Activated effector memory CD4-positive, alpha-beta T cell treated with Interleukin-2 at 50 U/mL for 16 hours (primary cell): ENCODE results near the gene DMRTA2.

Experiments
- DNase-seq: peaks from one replicate; pipeline ENCODE4 v3.0.0-alpha.2; 2020

The DMRTA2 gene

GRCh38 chr1:50422946-50423669 lies at the start of gene DMRTA2:
DMRTA2 (minus strand) TSS chr1:50423443; CDS start chr1:50421536, 1,907 bp downstream.
- no peak for DNase-seq

GRCh38 chr1:50471967-50472366 lies 48.7 kb upstream of the DMRTA2 start:
- no peak for DNase-seq

GRCh38 chr1:50462964-50463363 lies 39.7 kb upstream of the DMRTA2 start:
- DNase-seq: no peak

DNA sequence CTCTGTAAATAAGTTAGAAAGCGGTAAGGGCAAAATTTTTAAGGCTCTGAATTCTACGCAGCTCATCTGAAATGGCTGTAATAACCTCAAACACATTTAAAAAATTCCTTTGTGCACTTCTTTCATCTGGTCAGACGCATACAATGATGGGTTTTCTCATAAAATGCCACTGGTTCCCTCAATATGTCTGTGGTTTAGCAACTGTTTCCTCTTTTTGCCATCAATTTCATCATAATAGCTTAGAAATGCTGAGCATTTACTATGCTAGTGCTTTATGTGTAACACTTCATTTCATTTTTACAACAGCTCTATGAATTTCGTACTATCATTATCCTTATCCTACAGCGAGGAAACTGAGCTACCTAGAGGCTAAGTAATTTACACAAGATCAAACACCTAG lies 35.3 kb upstream of the DMRTA2 start:
- DNase-seq: no peak

- no peak for DNase-seq
These were observed 31.7 kb upstream of the DMRTA2 start for GRCh38 chr1:50454911-50455310.

DNA sequence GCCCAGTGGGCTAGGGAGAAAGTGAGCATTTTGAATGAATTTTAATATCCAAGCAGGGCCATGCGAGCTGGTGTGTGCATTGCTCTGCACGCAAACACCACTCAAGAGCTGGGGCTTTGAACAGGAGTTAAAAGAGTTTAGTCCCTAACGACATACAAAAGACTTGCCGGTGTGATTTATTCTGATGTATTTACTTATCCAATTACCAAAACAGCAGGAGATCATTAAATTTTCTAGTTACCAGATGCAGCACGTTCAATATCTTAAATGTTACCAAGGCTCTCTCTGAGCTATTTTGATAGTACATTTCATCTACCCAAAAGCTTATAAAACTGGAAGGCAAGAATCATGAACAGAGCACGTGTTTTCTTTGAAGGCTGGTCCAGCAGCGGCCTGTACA lies 30.0 kb upstream of the DMRTA2 start:
- no peak for DNase-seq

- DNase-seq: no peak
These were observed 29.5 kb upstream of the DMRTA2 start for GRCh38 chr1:50452700-50453099.

DNA sequence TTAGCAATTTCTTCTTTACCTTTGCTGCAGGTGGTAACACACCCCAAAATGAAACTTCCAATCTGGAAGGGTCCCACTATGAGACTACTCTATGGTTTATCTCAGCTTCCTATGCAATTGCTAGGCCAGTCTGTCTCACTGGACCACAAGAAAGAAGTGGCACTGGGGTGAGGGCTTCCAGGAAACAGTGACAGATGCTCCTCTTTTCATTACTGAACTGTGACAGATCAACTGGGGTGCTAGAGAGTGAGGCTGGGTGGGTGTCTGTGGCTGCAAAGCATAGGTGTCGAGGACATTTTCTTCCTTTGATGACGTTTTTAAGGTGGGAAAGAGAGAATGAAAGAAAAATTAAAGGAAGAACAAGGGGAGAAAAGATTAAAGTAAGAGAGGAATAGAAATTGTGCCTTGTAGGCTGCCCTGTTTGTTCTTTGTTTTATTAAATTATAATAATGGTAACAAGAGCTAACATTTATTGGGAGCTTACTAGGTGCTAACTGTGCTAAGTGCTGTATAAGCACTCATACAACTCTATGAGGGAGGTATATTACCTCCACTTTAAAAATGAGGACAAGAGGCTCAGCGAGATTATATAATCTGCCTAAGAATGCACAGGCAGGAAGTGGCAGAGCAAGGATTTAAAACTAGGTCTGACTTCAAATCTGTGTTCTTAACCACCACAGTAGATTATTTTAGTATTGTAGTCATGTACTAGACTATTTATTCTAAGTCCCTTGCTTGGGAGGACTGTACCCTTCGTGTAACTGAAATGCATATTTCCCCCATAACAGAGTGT lies 27.8 kb upstream of the DMRTA2 start:
- DNase-seq: no peak

GRCh38 chr1:50447961-50448360 lies 24.7 kb upstream of the DMRTA2 start:
- DNase-seq: no peak

- no peak for DNase-seq
These were observed 17.9 kb upstream of the DMRTA2 start for GRCh38 chr1:50441183-50441582.

DNA sequence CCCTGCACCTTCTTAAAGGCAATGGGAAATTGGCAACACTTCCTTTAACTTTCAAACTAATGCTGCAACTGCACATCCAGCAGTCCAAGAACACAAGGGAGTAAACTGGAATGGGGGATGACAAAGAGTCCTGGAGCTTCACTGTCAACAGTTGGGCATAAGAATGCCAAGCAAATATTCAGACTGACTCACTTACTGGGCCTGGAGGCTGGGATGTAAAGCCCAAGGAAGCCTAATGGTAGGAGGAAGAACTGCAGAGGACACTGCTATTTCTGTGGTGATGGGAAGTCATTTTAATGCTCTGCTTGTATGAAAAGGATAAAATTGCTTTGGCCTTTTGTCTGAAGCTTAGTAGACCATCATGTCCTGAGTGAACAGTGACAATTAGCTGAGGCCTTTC lies 15.7 kb upstream of the DMRTA2 start:
- DNase-seq: no peak

DNA sequence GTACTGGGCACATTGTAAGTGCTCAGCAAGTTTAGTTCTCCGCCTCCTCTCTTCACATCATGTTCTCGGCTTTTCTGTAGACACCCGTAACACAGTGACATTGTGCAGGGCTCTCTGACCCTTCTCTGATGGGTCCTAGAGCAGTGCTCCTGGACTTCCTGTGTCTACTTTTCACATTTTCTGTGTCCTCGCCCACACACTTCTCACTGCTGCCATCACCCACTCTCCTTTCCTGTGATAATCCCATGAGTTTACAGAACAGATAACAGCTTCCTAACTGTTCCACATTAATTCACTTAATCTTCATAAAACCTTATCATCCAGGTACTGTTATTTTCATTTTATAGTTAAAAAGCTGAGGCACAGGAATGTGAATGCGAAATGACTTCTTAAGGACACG lies 13.2 kb upstream of the DMRTA2 start:
- DNase-seq: no peak

DNA sequence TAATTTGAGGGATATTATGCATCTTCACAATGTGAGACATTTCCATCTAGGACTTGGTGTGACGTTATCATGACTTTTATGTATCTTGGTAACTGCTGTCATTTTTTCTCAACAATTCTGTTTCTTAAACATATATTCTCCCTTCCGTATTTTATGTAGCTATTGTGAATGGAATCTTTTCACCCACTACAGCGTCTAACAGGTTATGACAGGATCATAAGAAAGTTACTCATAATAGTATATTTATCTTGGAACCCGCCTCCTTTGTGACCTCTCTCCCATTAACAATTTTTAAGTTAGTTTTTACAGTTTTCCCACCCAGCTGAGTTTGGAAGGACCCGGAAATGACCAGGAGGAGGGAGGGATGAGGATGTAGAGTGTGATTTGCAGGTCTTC lies 6.8 kb upstream of the DMRTA2 start:
- no peak for DNase-seq

DNA sequence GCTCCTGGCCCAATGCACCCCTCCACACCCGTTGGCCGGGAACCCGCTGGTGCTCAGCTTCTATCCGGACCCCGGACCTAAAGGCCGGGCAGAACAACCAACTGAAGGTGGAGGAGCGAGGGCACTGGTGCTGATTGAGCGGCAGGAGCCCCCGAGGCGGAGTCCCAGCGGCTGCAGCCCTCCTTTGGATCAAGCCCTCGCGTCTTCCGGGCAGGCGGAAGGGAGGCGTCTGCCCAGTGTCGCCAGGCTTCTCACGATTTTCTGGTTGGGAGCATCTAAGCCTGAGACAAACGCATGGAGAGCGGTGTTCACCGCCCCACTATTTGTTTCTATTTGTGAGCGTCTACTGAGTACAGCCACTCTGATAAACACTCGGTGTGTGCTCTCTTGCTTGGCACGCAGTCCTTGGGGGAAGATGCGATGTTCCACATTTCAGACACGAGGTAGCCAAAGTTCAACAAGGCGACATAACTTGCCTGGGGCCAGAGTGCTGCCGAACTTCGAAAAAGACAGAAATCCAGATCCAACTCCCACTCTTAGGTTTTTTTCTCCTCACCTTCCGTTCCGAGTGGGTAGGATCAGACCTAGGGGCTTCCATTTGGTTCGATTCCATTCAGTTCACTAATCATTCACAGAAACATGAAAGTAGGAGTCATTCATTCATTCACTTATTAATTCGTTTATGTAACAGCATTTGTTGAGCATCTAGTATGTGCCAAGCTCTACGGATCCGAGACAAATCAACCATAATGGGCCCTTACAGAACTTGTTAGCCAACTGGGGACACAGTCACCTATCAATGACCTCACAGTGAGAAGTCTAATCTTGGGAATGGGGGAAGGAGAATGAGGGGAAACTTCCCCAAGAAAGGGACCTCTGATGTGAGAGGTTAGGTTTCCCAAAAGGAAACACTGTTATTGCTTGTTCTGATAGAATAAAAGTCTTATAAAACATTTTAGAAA lies 4.9 kb upstream of the DMRTA2 start:
- DNase-seq: no peak

- DNase-seq: no peak
These were observed 4.0 kb upstream of the DMRTA2 start for GRCh38 chr1:50427086-50427817.

DNA sequence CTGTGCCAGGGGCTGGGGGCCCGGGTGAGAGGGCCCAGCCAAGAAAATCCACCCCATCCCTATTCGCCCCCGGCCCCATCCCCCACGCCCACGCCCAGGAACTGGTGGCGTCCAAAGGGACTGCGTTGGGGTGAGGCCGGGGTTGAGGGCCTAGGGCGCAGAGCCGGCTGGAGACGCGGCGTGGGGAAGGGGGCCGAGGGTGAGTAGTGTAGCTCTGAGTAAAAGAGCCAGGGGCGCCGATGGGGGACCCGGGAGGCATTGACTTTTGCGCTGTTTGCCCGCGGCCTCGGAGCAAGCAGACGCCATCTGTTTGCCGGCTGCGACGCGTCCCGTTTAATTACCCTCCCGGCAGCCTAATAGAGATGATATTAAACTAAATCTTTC lies 3.5 kb upstream of the DMRTA2 start:
- no peak for DNase-seq

- no peak for DNase-seq
These were observed 3.0 kb upstream of the DMRTA2 start for GRCh38 chr1:50426108-50426700.

DNA sequence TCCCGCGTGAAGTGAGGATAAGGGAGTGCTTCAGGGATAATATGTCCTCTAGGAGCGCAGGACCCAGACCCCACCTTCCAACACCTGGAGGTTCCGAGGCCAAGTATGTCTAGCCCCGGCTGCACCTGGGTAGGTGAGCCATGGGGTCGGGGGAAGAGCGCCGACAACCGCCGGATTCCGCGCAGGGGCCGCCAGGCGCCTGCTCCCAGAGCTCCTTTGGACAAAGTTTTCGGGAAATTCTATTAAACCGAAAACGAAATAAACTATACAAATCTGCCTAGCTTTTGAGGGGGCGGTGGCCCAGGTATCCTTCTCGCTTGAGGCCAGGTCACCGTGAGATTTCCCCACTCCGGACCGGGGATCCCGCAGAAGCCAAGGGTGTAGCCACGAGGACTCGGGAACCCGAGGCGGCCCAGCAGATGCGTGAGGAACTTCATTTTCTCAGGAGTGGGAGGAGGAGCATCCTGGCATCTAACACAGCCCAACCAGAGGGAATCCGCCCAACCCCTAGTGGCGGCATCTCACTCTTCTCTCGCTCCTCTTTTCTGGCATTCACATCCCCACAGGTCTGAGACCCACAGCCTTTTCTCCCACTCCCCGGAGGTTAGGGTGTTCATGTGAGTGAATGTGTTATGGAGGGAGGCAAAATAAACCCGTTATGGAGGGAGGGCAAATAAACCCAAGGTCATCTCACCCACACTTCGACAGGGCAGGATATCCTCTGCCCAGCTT lies 2.3 kb upstream of the DMRTA2 start:
- no peak for DNase-seq

GRCh38 chr1:50424884-50425375 lies 1.7 kb upstream of the DMRTA2 start:
- DNase-seq: no peak

DNA sequence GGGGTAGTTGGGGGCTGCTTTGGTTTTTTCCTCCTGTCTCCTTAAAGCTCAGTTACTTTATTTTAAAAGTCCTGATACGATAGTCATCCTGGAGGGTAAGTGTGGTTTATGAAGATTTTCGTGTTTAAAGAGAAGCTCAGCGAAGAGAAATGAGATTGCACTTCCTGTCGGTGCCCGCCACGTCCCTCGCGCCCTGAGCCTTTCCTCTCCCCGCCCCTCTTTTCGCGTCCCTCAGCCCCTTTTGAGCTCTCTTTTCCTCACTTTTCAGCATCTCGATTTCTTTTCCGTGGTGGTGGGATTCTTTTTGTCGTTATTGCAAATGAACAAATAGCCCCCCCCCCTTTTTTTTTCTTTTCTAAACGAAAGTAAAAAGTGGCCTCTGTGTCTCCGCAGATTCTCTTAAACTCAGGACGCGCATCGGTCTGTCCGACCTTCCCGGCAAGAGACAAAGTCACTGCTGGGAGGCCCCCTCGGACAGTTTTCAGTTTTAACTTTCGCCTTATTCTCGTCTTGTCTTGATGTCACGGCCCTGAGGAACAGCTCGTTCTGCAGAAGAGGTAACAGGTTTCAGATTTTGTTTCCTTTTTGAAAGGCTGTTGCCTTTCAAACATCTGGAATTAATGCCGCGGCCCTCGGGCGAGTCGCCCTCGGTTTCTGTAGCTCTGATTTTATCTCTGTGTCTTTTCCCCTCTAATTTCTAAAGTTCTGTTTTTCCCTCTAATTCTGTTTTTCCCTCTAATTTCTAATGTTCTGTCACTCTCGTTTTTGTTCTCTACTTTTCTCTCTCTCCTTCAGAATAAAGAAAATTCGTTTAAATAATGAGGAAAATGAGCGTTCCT lies 1.0 kb upstream of the DMRTA2 start:
- no peak for DNase-seq

GRCh38 chr1:50423670-50424000 lies 392 bp upstream of the DMRTA2 start:
- no peak for DNase-seq
